K562 (cell line): ENCODE measurements around the gene FOXK2. TPM values are rescaled to one million over a fixed set of nuclear protein-coding genes. Genes with fewer than 3 reads are reported as not detected.

Source experiments
- ATAC-seq: fragments of 200-7000 bp; cut with Tn5 transposase; 3 replicates; pipeline ENCODE4 v1.9.1; 2020; ENCODE audit warnings: moderate library complexity
- BruUV-seq: library from RNA; stranded (reverse); fragments of 400-500 nt; replicated peaks from 2 replicates; lab custom pipeline; 2021; lab: Mats Ljungman, UMichigan
- CTCF ChIA-PET: fragments of 300-600 bp; formaldehyde crosslinking; extraction: SDS; loops from one replicate; lab custom pipeline; 2021; ENCODE audit warnings: low intra/inter-chr PET ratio; lab: Yijun Ruan, JAX
- POLR2A ChIA-PET: fragments of 300-600, 350-650 bp; sonication (Branson Sonifier 250); formaldehyde crosslinking; extraction: SDS; loops from one replicate; lab custom pipeline; 2021; ENCODE audit warnings: antibody characterized with exemption, inconsistent platforms; lab: Yijun Ruan, JAX
- DNase-seq, 4 experiments: peaks; one replicate each; pipeline versions ENCODE4 v3.0.0 to v3.0.0-alpha.2; 2011 to 2018; ENCODE audit warnings: low spot score in 3 of 4, mixed read lengths in 3 of 4; ENCODE audit errors: extremely low read depth in 1 of 4
- FAIRE-seq: peaks from 2 replicates; lab custom pipeline; 2011; peaks lifted over from hg19 to GRCh38; lab: Jason Lieb, UNC
- H2AFZ ChIP-seq: 2 replicates; pipeline ENCODE4 v1.6.0; 2011; ENCODE audit warnings: low read depth, low read length, control low read depth, inconsistent platforms
- H3K27ac ChIP-seq: fragments of 200-600 bp; 3 replicates; pipeline ENCODE4 v1.8.0; 2011; ENCODE audit warnings: low read depth, mild to moderate bottlenecking, control low read depth, inconsistent platforms, low read length, moderate library complexity, mixed read lengths; ENCODE audit errors: extremely low read depth
- H3K27me3 ChIP-seq, 2 experiments: fragments of 300-600 bp in 1 of 2; 2 replicates in 1 of 2; 3 replicates in 1 of 2; pipeline versions ENCODE4 v1.6.0 to v1.8.0; 2011; ENCODE audit warnings: inconsistent platforms in 2 of 2, low read length in 2 of 2, mild to moderate bottlenecking in 1 of 2, mixed read lengths in 1 of 2, moderate library complexity in 1 of 2; ENCODE audit not compliant: control insufficient read depth in 2 of 2, insufficient read depth in 2 of 2
- H3K36me3 ChIP-seq: fragments of 300-600 bp; 3 replicates; pipeline ENCODE4 v1.8.0; 2011; ENCODE audit warnings: mild to moderate bottlenecking, low read length, inconsistent platforms; ENCODE audit not compliant: control insufficient read depth, insufficient read depth
- H3K4me1 ChIP-seq, 2 experiments: fragments of 200-600 bp in 1 of 2; replicated peaks in 1 of 2; 2 replicates in 1 of 2; 3 replicates in 1 of 2; pipeline versions ENCODE4 v1.5.1 to v1.8.0; 2011; ENCODE audit warnings: inconsistent platforms in 2 of 2, low read length in 2 of 2, mild to moderate bottlenecking in 1 of 2, mixed read lengths in 1 of 2, moderate library complexity in 1 of 2; ENCODE audit not compliant: control insufficient read depth in 2 of 2, insufficient read depth in 2 of 2
- H3K4me2 ChIP-seq: 2 replicates; pipeline ENCODE4 v1.6.1; 2011; ENCODE audit warnings: low read length, control low read depth, inconsistent platforms, mixed read lengths; ENCODE audit not compliant: insufficient read depth
- H3K4me3 ChIP-seq: fragments of 200-600 bp; sonication (generic), shearing (Covaris generic); 2 replicates; pipeline ENCODE4 v1.5.1; 2016; ENCODE audit warnings: control low read depth, inconsistent platforms
- H3K79me2 ChIP-seq: fragments of 200-600 bp; 3 replicates; pipeline ENCODE4 v1.8.0; 2011; ENCODE audit warnings: low read length, inconsistent platforms; ENCODE audit not compliant: control insufficient read depth, insufficient read depth
- H3K9ac ChIP-seq, 2 experiments: 2 replicates each; pipeline versions ENCODE4 v1.6.0 to v1.6.1; 2011; ENCODE audit warnings: low read depth in 2 of 2, low read length in 2 of 2, control low read depth in 1 of 2, inconsistent platforms in 1 of 2, mild to moderate bottlenecking in 1 of 2, mixed read lengths in 1 of 2; ENCODE audit not compliant: insufficient read depth in 1 of 2
- H3K9me1 ChIP-seq: one replicate; pipeline ENCODE4 v1.6.0; 2011; ENCODE audit warnings: inconsistent platforms, mild to moderate bottlenecking, low read length, moderate library complexity; ENCODE audit not compliant: control insufficient read depth, insufficient read depth
- H3K9me3 ChIP-seq: replicated peaks from 2 replicates; pipeline ENCODE4 v1.5.1; 2011; ENCODE audit warnings: low read depth, low read length, inconsistent platforms; ENCODE audit not compliant: control insufficient read depth, insufficient read depth
- H4K20me1 ChIP-seq: replicated peaks from 2 replicates; pipeline ENCODE4 v1.6.1; 2011; ENCODE audit warnings: low read length, inconsistent platforms, mixed read lengths; ENCODE audit not compliant: control insufficient read depth, insufficient read depth
- POLR2G ChIP-seq: fragments of 200-400 bp; formaldehyde crosslinking; IDR thresholded peaks from 2 replicates; pipeline ENCODE4 v1.6.1; 2017; ENCODE audit warnings: low read depth, mild to moderate bottlenecking, antibody characterized with exemption, low read length, moderate library complexity
- PRDM10 ChIP-seq: fragments of 450-650 bp; IDR thresholded peaks from 2 replicates; pipeline ENCODE4 v1.6.1; 2018; ENCODE audit not compliant: partially characterized antibody
- WGBS: fragments of 100-300 bp; shearing (Covaris generic); methylation state at CpG from one replicate; pipeline ENCODE4 v1.1.6; 2016; ENCODE audit warnings: low coverage, mixed read lengths; ENCODE audit not compliant: insufficient coverage; ENCODE audit errors: missing lambda C conversion rate; 5-methylcytosine and 5-hydroxymethylcytosine counted together
- in situ Hi-C: fragments of 300-500 bp; cut with MboI; formaldehyde crosslinking; loops from 4 replicates; pipeline ENCODE4 v1.15.0; 2018; ENCODE audit warnings: inconsistent platforms, mixed read lengths
- intact Hi-C: fragments of 100-400 bp; cut with micrococcal nuclease; formaldehyde crosslinking; loops from 2 replicates; pipeline ENCODE4 v1.14.2; 2022
- polyA plus RNA-seq, 8 experiments: library from polyadenylated mRNA; depleted of rRNA in 4 of 8; stranded (reverse) in 5 of 8; unstranded in 3 of 8; fragments of >200 nt; fragmentation: Nextera tagmentation in 2 of 8; fragmentation: Illumina TruSeq in 1 of 8; extraction: Ambion mirVana in 2 of 8; extraction: Trizol in 1 of 8; gene quantifications; 2 replicates each; pipeline versions ENCODE4 v1.2.1 to v1.2.3, GENCODE V29; 2011 to 2014; ENCODE audit warnings: inconsistent platforms in 1 of 8, missing spikeins in 1 of 8
- total RNA-seq, 7 experiments: library from RNA; depleted of rRNA in 6 of 7; stranded (reverse); fragments of >200 nt in 6 of 7; fragmentation: Illumina TruSeq in 2 of 7; extraction: Trizol in 2 of 7; gene quantifications; 2 replicates each; pipeline versions ENCODE4 v1.2.1 to v1.2.3, GENCODE V29; 2011 to 2021; ENCODE audit warnings: low replicate concordance in 1 of 7

The FOXK2 gene
- total and polyA plus RNA-seq, 9 of the 15 experiments (the other 6 are each of a cell fraction or from before 2014, with no cell fraction given) = 3.0 to 86.0 (median 44.1) TPM

GRCh38 chr17:82595893-82596292, 76.4 kb downstream of the FOXK2 start:
- no TSS peak for BruUV-seq
- 95% methylated on average over 20 of the region's 21 CpGs for WGBS
- Histone ChIP-seq H3K36me3 (peaks cover 90% of the 10 kb centered on the region; the same call in 2 of the 3 replicates), H4K20me1 (no peaks in the 10 kb centered on the region), H3K9me1 (peaks cover 6% of the 10 kb centered on the region), H3K27me3 (no peaks in the 10 kb centered on the region), H3K4me3 (no peak overlapping the region), H3K27ac (no peak overlapping the region), H3K9ac (no peak overlapping the region), H3K4me1 (peaks cover 0 to 42% of the 10 kb centered on the region in 2 experiments; a peak in 2 of 5 replicates), H3K9me3 (no peaks in the 10 kb centered on the region), H3K79me2 (peaks cover 26% of the 10 kb centered on the region), H2AFZ (no peak overlapping the region), H3K4me2 (no peak overlapping the region)
- FAIRE-seq = no peak
- ChIA-PET POLR2A (interaction anchor here (0.6 to 1.0 kb wide), 2 partner anchors 38 to 134 kb away, joined by 3 read pairs; no protein-coding TSS in a partner anchor), CTCF (no interaction called here)
- intact Hi-C loops (no loop called here), in situ Hi-C loops (no loop called here)
- TF ChIP-seq POLR2G (peak; percentile 48; the same call in 1 of the 2 replicates), PRDM10 (no peak)
- DNase-seq = no peak
- ATAC-seq = no peak
